Urinary bladder (tissue), 4 donors: ENCODE results near the gene GPA33. TPM values are rescaled to one million over a fixed set of nuclear protein-coding genes. Genes with fewer than 3 reads are reported as not detected.

Experiments used
- DNase-seq: peaks from one replicate; pipeline ENCODE4 v3.0.0-alpha.2; 2015; ENCODE audit errors: extremely low spot score
- H3K27ac ChIP-seq: one replicate; pipeline ENCODE4 v1.5.1; 2013; ENCODE audit warnings: low read depth, mild to moderate bottlenecking, moderate library complexity
- H3K36me3 ChIP-seq: one replicate; pipeline ENCODE4 v1.6.1; 2013; ENCODE audit warnings: mild to moderate bottlenecking, moderate library complexity; ENCODE audit not compliant: insufficient read depth
- H3K4me1 ChIP-seq: one replicate; pipeline ENCODE4 v1.6.1; 2013; ENCODE audit warnings: mild to moderate bottlenecking, moderate library complexity; ENCODE audit not compliant: insufficient read depth
- H3K4me3 ChIP-seq: one replicate; pipeline ENCODE4 v1.5.1; 2013; ENCODE audit warnings: low read depth, low read length
- WGBS: extraction: QIAGEN DNeasy Blood & Tissue Kit; methylation state at CpG from one replicate; pipeline ENCODE4 v1.1.7; 2013; 5-methylcytosine and 5-hydroxymethylcytosine counted together
- polyA plus RNA-seq: library from polyadenylated mRNA; stranded (reverse); fragments of 200-250 nt; gene quantifications from one replicate; pipeline ENCODE4 v1.2.3, GENCODE V29; 2013
- total RNA-seq: library from RNA; depleted of rRNA; stranded (reverse); fragments of >200 nt; gene quantifications from one replicate; pipeline ENCODE4 v1.2.3, GENCODE V29; 2014
- donor health status: healthy with polysubstance abuse.
- donor health status: healthy.

GPA33 gene
- total and polyA plus RNA-seq, 2 donors = 0.08 TPM; not detected in 1

- no peak overlapping the region for H3K4me3 ChIP-seq
- no peak overlapping the region for H3K27ac ChIP-seq
- H3K36me3 ChIP-seq = no peaks in the 10 kb centered on the region
- WGBS = 84% methylated on average over 17 of the region's 17 CpGs
- DNase-seq = no peak
- H3K4me1 ChIP-seq = no peaks in the 10 kb centered on the region
These were observed 36.6 kb upstream of the GPA33 start for GRCh38 chr1:167126811-167127210.

GRCh38 chr1:167126317-167126716 lies 36.1 kb upstream of the GPA33 start:
- H3K27ac ChIP-seq = no peak overlapping the region
- no peak for DNase-seq
- no peak overlapping the region for H3K4me3 ChIP-seq
- 91% methylated on average over 28 of the region's 28 CpGs for WGBS
- H3K36me3 ChIP-seq = no peaks in the 10 kb centered on the region
- H3K4me1 ChIP-seq = no peaks in the 10 kb centered on the region

GRCh38 chr1:167122568-167122967 lies 32.4 kb upstream of the GPA33 start:
- 95% methylated on average over 4 of the region's 4 CpGs for WGBS
- no peak for DNase-seq
- H3K27ac ChIP-seq = no peak overlapping the region
- H3K36me3 ChIP-seq = no peaks in the 10 kb centered on the region
- no peaks in the 10 kb centered on the region for H3K4me1 ChIP-seq
- no peak overlapping the region for H3K4me3 ChIP-seq

GRCh38 chr1:167122121-167122480 lies 31.9 kb upstream of the GPA33 start:
- no peak overlapping the region for H3K27ac ChIP-seq
- DNase-seq = no peak
- H3K4me1 ChIP-seq = no peaks in the 10 kb centered on the region
- WGBS = 80% methylated on average over 5 of the region's 5 CpGs
- H3K4me3 ChIP-seq = no peak overlapping the region
- H3K36me3 ChIP-seq = no peaks in the 10 kb centered on the region

GRCh38 chr1:167121375-167122120 lies 31.4 kb upstream of the GPA33 start:
- no peaks in the 10 kb centered on the region for H3K4me1 ChIP-seq
- peak overlapping the region; percentile 17 for H3K4me3 ChIP-seq
- no peak overlapping the region for H3K27ac ChIP-seq
- no peak for DNase-seq
- no peaks in the 10 kb centered on the region for H3K36me3 ChIP-seq
- 12% methylated on average over 47 of the region's 47 CpGs for WGBS

GRCh38 chr1:167120899-167121298 lies 30.7 kb upstream of the GPA33 start:
- Histone ChIP-seq H3K36me3 (no peaks in the 10 kb centered on the region), H3K27ac (no peak overlapping the region), H3K4me1 (no peaks in the 10 kb centered on the region), H3K4me3 (peak overlapping the region; percentile 17)
- DNase-seq = no peak
- WGBS = 53% methylated on average over 13 of the region's 13 CpGs

GRCh38 chr1:167119696-167120095 lies 29.5 kb upstream of the GPA33 start:
- no peak for DNase-seq
- WGBS = 95% methylated on average over 3 of the region's 3 CpGs
- Histone ChIP-seq H3K4me1 (no peaks in the 10 kb centered on the region), H3K36me3 (no peaks in the 10 kb centered on the region), H3K4me3 (no peak overlapping the region), H3K27ac (no peak overlapping the region)

GRCh38 chr1:167118188-167118587 lies 28.0 kb upstream of the GPA33 start:
- no peak overlapping the region for H3K4me3 ChIP-seq
- no peak overlapping the region for H3K27ac ChIP-seq
- no peaks in the 10 kb centered on the region for H3K36me3 ChIP-seq
- no peak for DNase-seq
- H3K4me1 ChIP-seq = no peaks in the 10 kb centered on the region
- 67% methylated on average over 5 of the region's 5 CpGs for WGBS

- H3K36me3 ChIP-seq = no peaks in the 10 kb centered on the region
- 98% methylated on average over 9 of the region's 9 CpGs for WGBS
These were observed 27.0 kb upstream of the GPA33 start for GRCh38 chr1:167117225-167117624.

GRCh38 chr1:167116174-167116573 lies 26.0 kb upstream of the GPA33 start:
- DNase-seq = no peak
- WGBS = 61% methylated on average over 1 of the region's 1 CpG
- H3K4me3 ChIP-seq = no peak overlapping the region
- H3K27ac ChIP-seq = no peak overlapping the region
- H3K36me3 ChIP-seq = no peaks in the 10 kb centered on the region
- no peaks in the 10 kb centered on the region for H3K4me1 ChIP-seq

More at GRCh38 chr1:167117225-167117624, 27.0 kb upstream of the GPA33 start:
- H3K4me1 ChIP-seq = no peaks in the 10 kb centered on the region
- DNase-seq = no peak
- H3K4me3 ChIP-seq = no peak overlapping the region
- H3K27ac ChIP-seq = no peak overlapping the region

- Histone ChIP-seq H3K36me3 (no peaks in the 10 kb centered on the region), H3K4me3 (no peak overlapping the region), H3K27ac (no peak overlapping the region), H3K4me1 (no peaks in the 10 kb centered on the region)
- DNase-seq = no peak
- 55% methylated on average over 5 of the region's 5 CpGs for WGBS
These were observed 25.5 kb upstream of the GPA33 start for GRCh38 chr1:167115655-167116054.

GRCh38 chr1:167114725-167115124 lies 24.5 kb upstream of the GPA33 start:
- no peaks in the 10 kb centered on the region for H3K4me1 ChIP-seq
- H3K36me3 ChIP-seq = no peaks in the 10 kb centered on the region
- DNase-seq = no peak
- no peak overlapping the region for H3K4me3 ChIP-seq
- no peak overlapping the region for H3K27ac ChIP-seq

GRCh38 chr1:167111868-167112709 lies 21.9 kb upstream of the GPA33 start:
- Histone ChIP-seq H3K27ac (no peak overlapping the region), H3K36me3 (no peaks in the 10 kb centered on the region), H3K4me3 (no peak overlapping the region), H3K4me1 (no peaks in the 10 kb centered on the region)
- DNase-seq = no peak
- WGBS = 88% methylated on average over 4 of the region's 4 CpGs

- WGBS = 80% methylated on average over 3 of the region's 3 CpGs
- no peak overlapping the region for H3K4me3 ChIP-seq
- DNase-seq = no peak
- no peaks in the 10 kb centered on the region for H3K36me3 ChIP-seq
- H3K27ac ChIP-seq = no peak overlapping the region
- H3K4me1 ChIP-seq = no peaks in the 10 kb centered on the region
These were observed 20.4 kb upstream of the GPA33 start for GRCh38 chr1:167110586-167110985.
